Measurements from ENCODE around the gene LMBR1.

GRCh38 chr7:156858523-156858922 lies 34.5 kb downstream of the LMBR1 start:
- TF ChIP-seq POLR2AphosphoS5 (IDR thresholded peaks at IDR 0.05) (no peak), EP300 (IDR thresholded peaks at IDR 0.05) (no peak)
- TF ChIP-seq, protein P1, sequence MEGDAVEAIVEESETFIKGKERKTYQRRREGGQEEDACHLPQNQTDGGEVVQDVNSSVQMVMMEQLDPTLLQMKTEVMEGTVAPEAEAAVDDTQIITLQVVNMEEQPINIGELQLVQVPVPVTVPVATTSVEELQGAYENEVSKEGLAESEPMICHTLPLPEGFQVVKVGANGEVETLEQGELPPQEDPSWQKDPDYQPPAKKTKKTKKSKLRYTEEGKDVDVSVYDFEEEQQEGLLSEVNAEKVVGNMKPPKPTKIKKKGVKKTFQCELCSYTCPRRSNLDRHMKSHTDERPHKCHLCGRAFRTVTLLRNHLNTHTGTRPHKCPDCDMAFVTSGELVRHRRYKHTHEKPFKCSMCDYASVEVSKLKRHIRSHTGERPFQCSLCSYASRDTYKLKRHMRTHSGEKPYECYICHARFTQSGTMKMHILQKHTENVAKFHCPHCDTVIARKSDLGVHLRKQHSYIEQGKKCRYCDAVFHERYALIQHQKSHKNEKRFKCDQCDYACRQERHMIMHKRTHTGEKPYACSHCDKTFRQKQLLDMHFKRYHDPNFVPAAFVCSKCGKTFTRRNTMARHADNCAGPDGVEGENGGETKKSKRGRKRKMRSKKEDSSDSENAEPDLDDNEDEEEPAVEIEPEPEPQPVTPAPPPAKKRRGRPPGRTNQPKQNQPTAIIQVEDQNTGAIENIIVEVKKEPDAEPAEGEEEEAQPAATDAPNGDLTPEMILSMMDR (IDR thresholded peaks at IDR 0.05): no peak

Data from gastroesophageal sphincter (tissue), 3 donors.